Measurements from ENCODE around the gene ZDHHC4.

DNA sequence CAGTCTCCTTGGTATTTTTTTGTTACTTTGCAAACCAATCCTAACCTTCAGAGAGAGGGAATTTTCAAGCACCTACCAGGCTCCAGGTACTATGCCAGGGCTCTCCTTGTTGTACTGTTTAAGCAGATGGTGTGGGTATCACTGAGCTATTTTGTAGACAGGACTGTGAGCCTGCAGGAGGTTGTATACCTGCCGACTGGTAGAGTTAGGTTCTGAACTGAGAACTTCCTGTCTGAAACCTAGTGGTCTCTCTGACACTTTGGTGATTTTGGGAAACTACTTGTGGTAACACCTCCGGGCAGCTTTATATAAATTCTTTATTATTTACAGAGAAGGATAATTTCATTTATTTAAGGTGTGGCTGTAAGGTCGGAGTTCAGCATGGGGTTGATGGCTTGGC is 42.7 kb downstream of the ZDHHC4 start:
- no peak for TF ChIP-seq FOXK2 (conservative IDR thresholded peaks at IDR 0.05 in 1 of 2, IDR thresholded peaks at IDR 0.05 in 1 of 2; ENCODE audit: low read depth in 2 of 2)
- TF ChIP-seq ZNF146 (CRISPR knock-in tag; IDR thresholded peaks at IDR 0.05; ENCODE audit: unreplicated experiment) = no peak
- no peak for TF ChIP-seq CTCF (IDR thresholded peaks at IDR 0.05 in 2 of 3, conservative IDR thresholded peaks at IDR 0.05 in 1 of 3; ENCODE audit: insufficient read depth in 2 of 3, low read depth in 1 of 3, low read length in 3 of 3)
